Mucosa of rectum (tissue), 2 donors: ENCODE results near the gene LZTS2.

Experiments used
- H3K27ac ChIP-seq, 2 donors: one replicate each; pipeline ENCODE4 v1.7.0; 2013; ENCODE audit warnings: inconsistent platforms in 2 of 2, low read depth in 2 of 2, low read length in 2 of 2
- H3K27me3 ChIP-seq, 2 donors: one replicate each; pipeline ENCODE4 v1.7.0; 2013; ENCODE audit warnings: low read length in 2 of 2; ENCODE audit not compliant: control insufficient read depth in 2 of 2, insufficient read depth in 2 of 2
- H3K36me3 ChIP-seq, 2 donors: one replicate each; pipeline ENCODE4 v1.7.0; 2013; ENCODE audit warnings: low read length in 2 of 2; ENCODE audit not compliant: control insufficient read depth in 2 of 2, insufficient read depth in 2 of 2
- H3K4me1 ChIP-seq, 2 donors: one replicate each; pipeline ENCODE4 v1.7.0; 2013; ENCODE audit warnings: low read length in 2 of 2, mild to moderate bottlenecking in 1 of 2; ENCODE audit not compliant: control insufficient read depth in 2 of 2, insufficient read depth in 2 of 2
- H3K4me3 ChIP-seq, 2 donors: one replicate each; pipeline ENCODE4 v1.7.0; 2013; ENCODE audit warnings: low read length in 2 of 2
- H3K9ac ChIP-seq, 2 donors: one replicate each; pipeline ENCODE4 v1.7.0; 2013; ENCODE audit warnings: low read length in 2 of 2, low read depth in 1 of 2, mild to moderate bottlenecking in 1 of 2
- H3K9me3 ChIP-seq, 2 donors: one replicate each; pipeline ENCODE4 v1.7.0; 2013; ENCODE audit warnings: low read length in 2 of 2; ENCODE audit not compliant: control insufficient read depth in 2 of 2
- donor health status: healthy.
- donor health status: Normal muscosa, but diverticular disease.

LZTS2 gene

DNA sequence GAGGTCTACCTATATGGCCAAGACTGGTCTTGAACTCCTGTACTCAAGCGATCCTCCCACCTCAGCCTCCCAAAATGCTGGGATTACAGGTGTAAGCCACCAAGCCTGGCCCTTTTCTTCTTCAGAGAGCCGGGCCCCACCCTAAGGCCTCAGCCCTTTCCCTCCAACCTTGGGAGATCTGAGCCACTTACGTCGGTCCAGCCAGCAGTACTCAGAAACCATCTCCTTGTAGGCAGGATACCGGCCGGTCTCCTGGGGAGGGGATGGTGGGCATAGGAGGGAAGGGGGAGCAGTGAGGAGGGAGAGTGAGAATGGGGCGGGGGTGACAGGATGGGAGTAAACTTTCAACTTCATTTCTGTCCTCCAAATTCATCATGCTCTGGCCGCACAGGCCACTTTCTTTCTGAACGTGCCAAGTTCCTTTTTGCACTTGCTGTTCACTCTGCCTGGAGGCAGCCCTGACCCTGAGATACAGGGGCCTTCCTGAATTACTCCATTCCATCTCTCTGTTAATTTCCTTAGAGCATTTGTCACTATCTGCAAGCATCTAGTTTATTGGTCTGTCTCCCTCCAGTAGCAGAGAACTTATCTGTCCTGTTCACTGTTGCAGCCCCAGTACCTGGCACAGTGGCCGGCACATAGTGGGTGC, 20.9 kb downstream of the LZTS2 start:
- no peak overlapping the region for H3K27ac ChIP-seq
- H3K4me3 ChIP-seq, result no peak overlapping the region
- peaks cover 0 to 2% of the 10 kb centered on the region in 2 donors for H3K27me3 ChIP-seq
- no peaks in the 10 kb centered on the region for H3K36me3 ChIP-seq
- no peak overlapping the region for H3K9ac ChIP-seq
- H3K9me3 ChIP-seq, result no peaks in the 10 kb centered on the region
- H3K4me1 ChIP-seq, result peaks cover 0 to 4% of the 10 kb centered on the region in 2 donors

DNA sequence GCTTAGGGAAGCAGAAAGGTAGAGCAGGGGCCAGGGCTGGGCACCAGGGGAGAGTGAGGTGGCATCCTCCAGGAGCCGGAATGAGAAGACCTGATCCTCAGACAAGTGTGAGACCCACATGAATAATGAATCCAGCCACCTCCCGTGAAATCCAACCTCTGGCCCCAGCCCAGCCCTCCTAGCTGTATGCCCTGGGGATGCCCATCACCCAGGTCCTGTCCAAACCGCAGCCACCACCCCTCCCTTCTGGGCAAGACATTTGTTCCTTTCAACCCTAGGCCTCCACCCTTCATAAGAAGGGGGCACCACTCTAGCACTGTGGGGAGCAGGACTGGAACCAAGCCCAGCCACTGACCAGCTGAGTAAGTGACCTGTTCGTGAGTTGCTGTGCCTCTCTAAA, 21.6 kb downstream of the LZTS2 start:
- no peaks in the 10 kb centered on the region for H3K36me3 ChIP-seq
- no peak overlapping the region for H3K27ac ChIP-seq
- no peaks in the 10 kb centered on the region for H3K9me3 ChIP-seq
- peaks cover 0 to 4% of the 10 kb centered on the region in 2 donors for H3K4me1 ChIP-seq
- H3K9ac ChIP-seq, result no peak overlapping the region
- peaks cover 0 to 2% of the 10 kb centered on the region in 2 donors for H3K27me3 ChIP-seq
- no peak overlapping the region for H3K4me3 ChIP-seq

DNA sequence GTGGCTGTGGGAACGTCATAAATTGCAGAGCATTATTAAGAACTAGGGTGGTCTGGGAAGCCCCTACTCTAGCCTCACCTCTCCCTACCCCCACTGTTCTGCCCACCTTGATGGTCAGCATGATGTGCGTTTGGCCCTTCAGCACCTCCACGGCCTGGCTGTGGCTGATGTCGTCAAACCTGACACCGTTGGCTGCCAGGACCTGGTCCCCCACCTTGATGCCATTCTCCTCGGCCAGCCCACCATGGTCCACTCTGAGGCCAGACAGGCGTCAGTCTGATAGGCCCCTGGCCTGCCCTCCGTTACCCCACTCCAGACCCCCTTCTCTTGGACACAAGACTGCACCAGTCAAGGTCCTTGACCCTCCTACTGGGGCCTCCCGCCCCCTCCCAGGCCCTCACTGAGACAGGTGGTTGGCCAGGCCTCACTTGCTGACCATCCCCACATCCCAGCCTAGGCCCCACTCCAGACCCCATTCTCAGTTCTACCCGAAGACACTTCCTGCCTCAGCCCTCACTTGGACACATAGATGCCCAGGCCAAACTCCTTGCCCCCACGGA, 22.2 kb downstream of the LZTS2 start:
- H3K27me3 ChIP-seq, result peaks cover 0 to 2% of the 10 kb centered on the region in 2 donors
- no peaks in the 10 kb centered on the region for H3K9me3 ChIP-seq
- no peak overlapping the region for H3K4me3 ChIP-seq
- H3K36me3 ChIP-seq, result no peaks in the 10 kb centered on the region
- no peak overlapping the region for H3K9ac ChIP-seq
- no peak overlapping the region for H3K27ac ChIP-seq
- H3K4me1 ChIP-seq, result peaks cover 0 to 4% of the 10 kb centered on the region in 2 donors

DNA sequence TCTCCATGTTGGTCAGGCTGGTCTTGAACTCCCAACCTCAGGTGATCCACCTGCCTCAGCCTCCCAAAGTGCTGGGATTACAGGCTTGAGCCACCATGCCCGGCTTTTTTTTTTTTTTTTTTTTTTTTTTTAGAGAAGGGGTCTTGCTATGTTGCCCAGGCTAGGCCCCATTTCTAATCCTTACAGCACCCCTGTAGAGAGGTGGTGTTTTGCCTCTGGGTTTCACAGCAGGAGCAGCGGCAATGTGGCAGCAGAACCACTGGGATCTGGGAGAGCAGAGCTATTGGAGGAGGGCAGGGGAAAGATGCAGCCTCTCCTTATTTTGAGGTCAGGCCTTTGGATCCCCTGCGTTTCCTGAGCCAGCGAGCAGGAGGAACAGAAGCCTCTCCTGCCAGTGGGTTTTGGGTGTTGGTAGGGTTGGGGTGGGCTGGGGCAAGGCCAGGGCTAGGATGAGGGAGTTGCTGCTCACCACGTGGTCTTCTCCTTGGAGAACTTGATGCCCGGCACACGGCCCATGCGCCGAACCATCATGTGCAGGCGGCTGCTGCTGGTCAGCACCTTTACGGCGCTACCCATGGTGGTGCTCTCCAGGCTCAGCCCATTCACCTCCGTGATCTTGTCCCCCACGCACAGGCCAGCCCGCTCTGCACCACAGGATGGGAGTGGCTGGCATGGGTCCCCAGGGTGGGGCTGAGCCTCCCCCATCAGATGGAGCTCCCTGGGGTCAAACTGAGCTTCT, 23.5 kb downstream of the LZTS2 start:
- Histone ChIP-seq H3K9me3 (no peaks in the 10 kb centered on the region), H3K4me1 (peaks cover 0 to 4% of the 10 kb centered on the region in 2 donors), H3K4me3 (no peak overlapping the region), H3K36me3 (no peaks in the 10 kb centered on the region), H3K9ac (no peak overlapping the region), H3K27ac (no peak overlapping the region), H3K27me3 (peaks cover 0 to 2% of the 10 kb centered on the region in 2 donors)

GRCh38 chr10:101027106-101027720, 27.6 kb downstream of the LZTS2 start:
- Histone ChIP-seq H3K27ac (no peak overlapping the region), H3K9me3 (no peaks in the 10 kb centered on the region), H3K27me3 (peaks cover 0 to 5% of the 10 kb centered on the region in 2 donors), H3K36me3 (no peaks in the 10 kb centered on the region), H3K9ac (no peak overlapping the region), H3K4me3 (no peak overlapping the region), H3K4me1 (peaks cover 9 to 11% of the 10 kb centered on the region in 2 donors)

DNA sequence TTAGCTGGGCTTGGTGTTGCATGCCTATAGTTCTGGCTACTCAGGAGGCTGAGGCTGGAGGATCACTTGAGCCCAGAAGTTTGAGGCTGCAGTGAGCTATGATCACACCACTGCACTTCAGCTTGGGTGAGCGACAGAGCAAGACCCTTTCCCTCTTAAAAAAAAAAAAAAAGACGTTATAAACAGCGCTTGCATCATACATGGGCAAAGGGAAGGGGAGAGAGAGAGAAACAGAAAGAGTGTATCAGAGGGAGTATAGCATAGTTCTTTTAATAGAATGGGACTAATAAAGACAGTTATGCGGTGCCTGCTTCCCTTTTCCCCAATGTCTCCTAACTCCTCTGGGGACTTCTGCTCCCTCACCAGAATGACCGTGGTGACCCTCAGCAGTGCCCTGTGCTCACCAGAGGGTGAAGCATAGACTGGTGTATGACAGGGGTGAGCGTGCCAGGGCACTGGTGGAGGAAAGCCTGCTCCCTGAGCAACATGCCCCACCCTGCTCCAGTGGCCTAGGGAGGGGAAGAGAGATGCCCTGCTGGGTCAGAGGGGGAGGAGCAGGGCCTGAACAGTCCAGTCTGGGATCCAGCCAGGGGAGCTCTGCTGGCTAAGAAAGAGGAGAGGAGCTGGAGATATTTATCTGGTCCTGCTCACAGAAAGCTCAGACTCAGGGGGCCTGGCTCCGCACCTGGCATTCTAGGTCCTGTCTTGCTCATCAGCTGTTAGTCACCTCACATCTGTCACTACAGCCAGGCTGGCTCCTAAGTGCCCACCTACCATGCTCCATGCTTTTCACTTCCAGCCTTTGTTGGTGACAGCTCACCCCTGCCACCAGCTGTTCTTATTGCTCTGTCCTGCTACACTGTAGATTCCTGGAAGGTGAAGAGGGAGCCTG, 29.1 kb downstream of the LZTS2 start:
- H3K4me1 ChIP-seq, result peaks cover 21% of the 10 kb centered on the region in 2 donors
- H3K36me3 ChIP-seq, result no peaks in the 10 kb centered on the region
- H3K27ac ChIP-seq, result no peak overlapping the region
- H3K9ac ChIP-seq, result no peak overlapping the region
- no peaks in the 10 kb centered on the region for H3K9me3 ChIP-seq
- H3K4me3 ChIP-seq, result no peak overlapping the region
- peaks cover 0 to 5% of the 10 kb centered on the region in 2 donors for H3K27me3 ChIP-seq

DNA sequence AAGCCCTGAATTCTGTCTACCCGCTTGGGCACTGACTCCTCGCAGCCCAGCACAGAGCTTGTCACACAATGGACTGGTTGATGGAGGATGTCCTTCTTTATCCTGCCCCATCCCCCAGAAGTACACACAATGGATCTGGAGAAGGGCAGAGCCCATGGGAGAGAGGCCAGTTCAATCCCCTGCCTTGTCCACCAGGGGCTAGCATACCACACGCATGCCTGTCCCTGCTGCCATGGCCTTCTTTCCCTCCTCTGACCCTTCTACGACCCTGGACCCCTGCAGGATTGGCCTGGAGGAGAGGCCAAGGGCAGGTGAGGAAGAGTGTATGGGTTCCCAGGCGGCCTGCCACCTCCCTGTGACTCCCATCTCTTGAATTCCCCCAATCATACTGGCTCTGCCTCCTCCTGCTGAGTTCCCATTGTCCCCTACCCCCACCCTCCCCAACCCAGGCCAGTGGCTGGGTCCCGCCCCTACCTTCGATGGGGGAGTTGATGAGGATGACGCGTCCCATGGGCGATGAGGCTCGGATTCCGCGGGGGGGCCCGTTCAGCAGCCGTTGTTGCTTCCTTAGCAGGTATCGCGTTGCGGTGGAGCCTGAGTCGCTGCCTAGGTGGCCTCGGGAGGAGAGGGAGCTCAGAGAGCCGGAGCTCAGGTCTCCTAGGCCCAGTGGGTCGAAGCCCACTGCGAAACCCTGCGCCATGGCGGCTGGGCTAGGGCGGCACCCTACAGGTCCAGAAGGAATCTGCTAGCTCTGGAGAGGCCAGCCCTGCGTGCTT, 30.1 kb downstream of the LZTS2 start:
- Histone ChIP-seq H3K9ac (no peak overlapping the region), H3K4me3 (no peak overlapping the region), H3K27me3 (peaks cover 0 to 5% of the 10 kb centered on the region in 2 donors), H3K36me3 (no peaks in the 10 kb centered on the region), H3K27ac (no peak overlapping the region), H3K9me3 (no peaks in the 10 kb centered on the region), H3K4me1 (peaks cover 21% of the 10 kb centered on the region in 2 donors)

DNA sequence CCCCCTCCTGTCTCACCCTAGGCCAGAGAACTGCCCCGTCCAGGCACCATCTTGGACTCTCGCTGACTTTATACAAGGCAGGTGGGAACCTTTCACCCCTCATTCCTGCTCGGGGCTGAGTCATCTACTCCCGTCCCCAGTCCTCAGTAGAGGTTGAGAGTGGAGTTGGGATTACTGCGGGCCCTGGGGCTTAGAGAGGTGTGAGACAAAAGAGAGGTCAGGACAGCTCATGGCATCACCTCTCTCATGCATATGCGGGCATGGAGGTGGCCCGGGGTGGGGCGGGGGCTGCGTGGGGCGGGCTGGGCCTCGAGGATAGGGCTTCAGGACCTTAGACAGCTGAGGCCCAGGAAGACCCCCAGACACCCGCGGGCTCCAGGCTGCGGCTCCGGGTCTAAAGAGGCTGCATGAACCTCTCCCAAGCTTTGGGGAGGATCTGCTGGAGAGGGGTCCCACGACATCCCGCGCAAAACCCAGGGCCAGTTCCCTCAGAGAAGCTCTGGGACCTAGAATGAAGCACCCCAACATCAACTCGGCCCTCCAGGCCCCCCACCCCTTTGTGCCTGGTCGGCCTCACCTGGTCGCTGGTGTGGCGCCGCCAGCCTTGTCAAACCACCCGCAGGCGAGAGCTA, 31.0 kb downstream of the LZTS2 start:
- no peaks in the 10 kb centered on the region for H3K9me3 ChIP-seq
- peak overlapping the region; percentile 74 to 81 for H3K4me3 ChIP-seq
- H3K36me3 ChIP-seq, result peaks cover 0 to 3% of the 10 kb centered on the region in 2 donors
- peaks cover 21% of the 10 kb centered on the region in 2 donors for H3K4me1 ChIP-seq
- peak overlapping the region in 1 of 2 donors; percentile 79 for H3K9ac ChIP-seq
- H3K27ac ChIP-seq, result peak overlapping the region in 1 of 2 donors; percentile 78
- peaks cover 0 to 5% of the 10 kb centered on the region in 2 donors for H3K27me3 ChIP-seq
